ENCODE measurements around the gene HIGD1C. TPM values are rescaled to one million over a fixed set of nuclear protein-coding genes. Genes with fewer than 3 reads are reported as not detected.

The HIGD1C gene
- total and polyA plus RNA-seq, 2 experiments from 2014 or later: not detected

DNA sequence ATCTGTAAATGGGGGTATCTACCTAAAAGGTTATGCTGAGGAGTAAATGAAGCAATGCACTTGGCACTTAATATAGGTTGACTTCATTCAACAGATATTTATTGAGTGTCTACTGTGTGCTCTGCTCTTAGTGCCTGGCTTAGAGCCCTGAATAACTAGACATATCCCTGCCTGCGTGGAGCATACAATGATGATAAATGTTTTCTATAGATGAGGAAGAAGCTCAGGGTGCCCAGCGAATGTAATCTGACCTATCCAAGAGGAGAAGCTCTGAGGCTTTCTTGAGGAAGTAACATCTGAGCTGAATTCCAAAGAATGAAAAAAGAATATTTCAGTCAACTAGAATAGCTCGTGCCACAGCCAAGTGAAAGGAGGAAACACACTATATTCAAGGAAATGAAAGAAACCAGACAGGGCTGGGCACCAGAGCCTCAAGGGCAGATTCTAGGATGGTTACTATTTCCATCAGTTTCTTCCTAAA, 17.9 kb upstream of the HIGD1C start:
- DNase-seq: peak; percentile 18
- 30 to 35% methylated on average over 3 of the region's 3 CpGs for WGBS, 2 experiments (ENCODE audit: low coverage in 1 of 2, low lambda C conversion rate in 2 of 2, missing lambda C conversion rate in 2 of 2)
- in situ Hi-C loops (cut with MboI): no loop called here
- Histone ChIP-seq H3K27ac (0 out of 2 replicates have a peak overlapping the region, but pooled peaks have one; percentile 7), H3K79me2 (ENCODE audit: insufficient read depth) (no peaks in the 10 kb centered on the region), H3K36me3 (ENCODE audit: low read depth) (no peaks in the 10 kb centered on the region), H3K4me2 (ENCODE audit: unreplicated experiment) (peak overlapping the region; percentile 79), H3K27me3 (replicated peaks; ENCODE audit: insufficient read depth) (no peaks in the 10 kb centered on the region), H2AFZ (peak overlapping the region; percentile 59), H3F3A (ENCODE audit: insufficient read depth) (peaks cover 13% of the 10 kb centered on the region; the same call in 1 of the 2 replicates), H3K9me2 (ENCODE audit: insufficient read depth) (no peaks in the 10 kb centered on the region), H3K4me1 (ENCODE audit: insufficient read depth) (peaks cover 15% of the 10 kb centered on the region), H4K20me1 (ENCODE audit: insufficient read depth) (no peaks in the 10 kb centered on the region), H3K9ac (peak overlapping the region; percentile 31), H3K4me3 (peak overlapping the region; percentile 29), H3K9me3 (ENCODE audit: low read depth) (no peaks in the 10 kb centered on the region)
- TF ChIP-seq EZH2 (IDR thresholded peaks at IDR 0.05; ENCODE audit: insufficient read depth, poor library complexity, severe bottlenecking): no peak
- no peak for TF ChIP-seq EZH2phosphoT487 (IDR thresholded peaks at IDR 0.05; ENCODE audit: insufficient read depth, low read depth)

DNA sequence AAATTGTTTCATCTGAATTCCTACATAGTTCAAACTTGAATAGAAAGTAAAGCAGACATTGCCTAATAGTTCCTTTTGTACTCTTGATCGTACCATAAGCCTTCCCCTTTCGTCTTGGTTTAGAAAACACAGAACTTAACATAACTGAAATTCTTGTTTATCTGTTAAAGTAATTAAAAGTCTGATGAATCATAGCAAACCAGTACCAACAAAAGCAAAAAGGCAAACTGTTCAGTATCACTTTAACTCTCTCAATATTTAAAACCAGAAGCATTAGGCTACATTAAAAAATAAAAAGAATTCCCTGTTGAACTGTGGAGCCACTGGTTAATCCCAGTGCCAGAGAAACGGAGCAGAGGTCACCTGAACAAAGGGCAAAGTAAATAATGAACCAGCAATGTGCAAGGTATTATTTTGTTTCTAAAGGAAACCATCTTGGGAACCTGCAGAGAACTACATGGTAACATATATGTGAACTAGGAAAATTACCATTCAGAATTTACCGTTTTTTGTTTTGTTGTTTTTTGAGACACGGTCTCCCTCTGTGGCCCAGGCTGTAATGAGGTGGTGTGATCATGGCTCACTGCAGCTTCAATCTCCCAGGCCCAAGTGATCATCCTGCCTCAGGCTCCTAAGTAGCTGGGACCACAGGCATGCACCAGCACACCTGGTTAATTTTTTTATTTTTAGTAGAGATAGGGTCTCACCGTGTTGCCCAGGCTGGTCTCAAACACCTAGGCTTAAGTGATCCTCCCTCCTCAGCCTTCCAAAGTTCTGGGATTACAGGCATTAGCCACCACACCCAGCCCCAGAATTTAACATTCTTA, 17.1 kb upstream of the HIGD1C start:
- no peaks in the 10 kb centered on the region for H3K27me3 ChIP-seq (replicated peaks; ENCODE audit: insufficient read depth)
- H3K36me3 ChIP-seq (ENCODE audit: low read depth): no peaks in the 10 kb centered on the region
- WGBS, 2 experiments (ENCODE audit: low coverage in 1 of 2, low lambda C conversion rate in 2 of 2, missing lambda C conversion rate in 2 of 2): 14 to 15% methylated on average over 6 of the region's 6 CpGs
- H3F3A ChIP-seq (ENCODE audit: insufficient read depth): peaks cover 13% of the 10 kb centered on the region; the same call in 1 of the 2 replicates
- H2AFZ ChIP-seq: peak overlapping the region; percentile 59
- in situ Hi-C loops (cut with MboI): no loop called here
- H3K9me3 ChIP-seq (ENCODE audit: low read depth): no peaks in the 10 kb centered on the region
- H3K4me3 ChIP-seq: peak overlapping the region; percentile 29
- no peaks in the 10 kb centered on the region for H3K79me2 ChIP-seq (ENCODE audit: insufficient read depth)
- peak; percentile 53 for DNase-seq
- H3K9me2 ChIP-seq (ENCODE audit: insufficient read depth): no peaks in the 10 kb centered on the region
- peaks cover 15% of the 10 kb centered on the region for H3K4me1 ChIP-seq (ENCODE audit: insufficient read depth)
- H3K4me2 ChIP-seq (ENCODE audit: unreplicated experiment): peak overlapping the region; percentile 79
- peak overlapping the region; percentile 31 for H3K9ac ChIP-seq
- H3K27ac ChIP-seq: peak overlapping the region; percentile 7; the same call in 1 of the 2 replicates
- no peaks in the 10 kb centered on the region for H4K20me1 ChIP-seq (ENCODE audit: insufficient read depth)
- TF ChIP-seq EZH2 (IDR thresholded peaks at IDR 0.05; ENCODE audit: insufficient read depth, poor library complexity, severe bottlenecking): no peak
- TF ChIP-seq EZH2phosphoT487 (IDR thresholded peaks at IDR 0.05; ENCODE audit: insufficient read depth, low read depth): no peak

DNA sequence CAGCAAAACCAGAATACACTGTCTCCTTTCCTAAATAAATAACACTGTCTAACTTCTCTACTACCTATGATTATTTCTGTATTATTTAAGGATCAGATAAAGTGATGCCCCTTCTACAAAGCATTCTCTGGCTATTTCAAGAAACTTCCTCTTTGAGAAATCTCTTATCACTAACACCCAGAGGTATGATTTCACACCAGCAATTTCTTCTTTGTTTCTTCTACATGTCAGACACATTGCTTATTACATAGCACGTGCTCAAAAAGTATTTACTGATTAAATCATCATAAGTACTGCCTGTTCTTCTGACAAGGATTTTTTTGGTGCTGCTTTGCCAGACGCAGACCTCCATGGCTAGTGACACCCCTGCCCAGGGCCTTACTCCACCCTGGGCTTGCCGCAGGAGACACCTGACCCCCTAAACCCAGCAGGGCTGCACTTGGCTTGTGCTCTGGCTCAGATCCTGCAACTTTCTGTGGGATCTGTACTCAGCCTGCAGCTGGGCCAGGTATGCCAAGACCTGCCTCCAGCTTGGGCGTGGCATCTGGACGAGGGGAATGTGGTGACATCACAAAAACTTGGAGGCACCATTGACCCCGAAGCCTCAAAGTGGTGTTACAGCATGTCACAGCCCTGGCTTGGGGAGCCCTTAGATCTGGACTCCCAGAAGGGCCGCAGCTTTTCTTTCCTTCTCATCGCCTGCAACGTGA, 15.4 kb upstream of the HIGD1C start:
- Histone ChIP-seq H3K27me3 (replicated peaks; ENCODE audit: insufficient read depth) (no peaks in the 10 kb centered on the region), H3K27ac (no peak overlapping the region), H3F3A (ENCODE audit: insufficient read depth) (peaks cover 13% of the 10 kb centered on the region; the same call in 1 of the 2 replicates), H3K4me2 (ENCODE audit: unreplicated experiment) (no peak overlapping the region), H3K4me1 (ENCODE audit: insufficient read depth) (peaks cover 15% of the 10 kb centered on the region), H3K9me2 (ENCODE audit: insufficient read depth) (no peaks in the 10 kb centered on the region), H3K4me3 (no peak overlapping the region), H3K9me3 (ENCODE audit: low read depth) (no peaks in the 10 kb centered on the region), H4K20me1 (ENCODE audit: insufficient read depth) (no peaks in the 10 kb centered on the region), H2AFZ (no peak overlapping the region), H3K36me3 (ENCODE audit: low read depth) (no peaks in the 10 kb centered on the region), H3K79me2 (ENCODE audit: insufficient read depth) (no peaks in the 10 kb centered on the region), H3K9ac (no peak overlapping the region)
- DNase-seq: no peak
- in situ Hi-C loops (cut with MboI): no loop called here
- no peak for TF ChIP-seq EZH2 (IDR thresholded peaks at IDR 0.05; ENCODE audit: insufficient read depth, poor library complexity, severe bottlenecking)
- TF ChIP-seq EZH2phosphoT487 (IDR thresholded peaks at IDR 0.05; ENCODE audit: insufficient read depth, low read depth): no peak
- WGBS, 2 experiments (ENCODE audit: low coverage in 1 of 2, low lambda C conversion rate in 2 of 2, missing lambda C conversion rate in 2 of 2): 81 to 83% methylated on average over 9 of the region's 9 CpGs

DNA sequence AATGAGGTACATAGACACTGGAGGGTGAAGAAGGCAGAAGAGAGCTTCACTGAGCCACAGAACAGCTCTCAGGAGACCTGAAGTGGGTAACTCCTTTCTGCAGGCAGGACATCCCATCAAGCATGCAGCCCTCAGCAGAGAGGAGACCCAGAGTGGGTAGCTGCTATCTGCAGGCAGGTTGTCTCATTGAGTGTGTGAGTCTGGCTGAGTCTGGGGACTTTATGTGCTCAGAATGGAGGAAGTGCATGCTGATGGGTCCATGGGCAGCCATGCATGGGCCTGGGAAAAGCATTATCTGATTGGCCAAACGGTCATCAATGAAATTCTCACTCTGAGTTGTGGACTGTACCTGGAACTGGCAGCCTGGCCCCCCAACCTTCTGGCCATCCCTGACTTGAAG, 14.7 kb upstream of the HIGD1C start:
- no peak overlapping the region for H3K9ac ChIP-seq
- no peaks in the 10 kb centered on the region for H3K79me2 ChIP-seq (ENCODE audit: insufficient read depth)
- no peak overlapping the region for H3K4me3 ChIP-seq
- no peak overlapping the region for H3K4me2 ChIP-seq (ENCODE audit: unreplicated experiment)
- no peaks in the 10 kb centered on the region for H3K36me3 ChIP-seq (ENCODE audit: low read depth)
- H3K9me2 ChIP-seq (ENCODE audit: insufficient read depth): no peaks in the 10 kb centered on the region
- peaks cover 15% of the 10 kb centered on the region for H3K4me1 ChIP-seq (ENCODE audit: insufficient read depth)
- H4K20me1 ChIP-seq (ENCODE audit: insufficient read depth): no peaks in the 10 kb centered on the region
- 86 to 100% methylated on average over 1 of the region's 1 CpG for WGBS, 2 experiments (ENCODE audit: low coverage in 1 of 2, low lambda C conversion rate in 2 of 2, missing lambda C conversion rate in 2 of 2)
- peaks cover 13% of the 10 kb centered on the region; the same call in 1 of the 2 replicates for H3F3A ChIP-seq (ENCODE audit: insufficient read depth)
- no peaks in the 10 kb centered on the region for H3K27me3 ChIP-seq (replicated peaks; ENCODE audit: insufficient read depth)
- no peak for TF ChIP-seq EZH2phosphoT487 (IDR thresholded peaks at IDR 0.05; ENCODE audit: insufficient read depth, low read depth)
- no peak for TF ChIP-seq EZH2 (IDR thresholded peaks at IDR 0.05; ENCODE audit: insufficient read depth, poor library complexity, severe bottlenecking)
- H3K9me3 ChIP-seq (ENCODE audit: low read depth): no peaks in the 10 kb centered on the region
- in situ Hi-C loops (cut with MboI): no loop called here
- no peak for DNase-seq
- no peak overlapping the region for H3K27ac ChIP-seq
- no peak overlapping the region for H2AFZ ChIP-seq

Measured in GM23248 (cell line).